NCI-H1694 (cell line): ENCODE measurements around the gene FGF3.

Experiments
- DNase-seq: peaks from one replicate; lab custom pipeline; 2025; lab: John Stamatoyannopoulos, UW

FGF3 gene

DNA sequence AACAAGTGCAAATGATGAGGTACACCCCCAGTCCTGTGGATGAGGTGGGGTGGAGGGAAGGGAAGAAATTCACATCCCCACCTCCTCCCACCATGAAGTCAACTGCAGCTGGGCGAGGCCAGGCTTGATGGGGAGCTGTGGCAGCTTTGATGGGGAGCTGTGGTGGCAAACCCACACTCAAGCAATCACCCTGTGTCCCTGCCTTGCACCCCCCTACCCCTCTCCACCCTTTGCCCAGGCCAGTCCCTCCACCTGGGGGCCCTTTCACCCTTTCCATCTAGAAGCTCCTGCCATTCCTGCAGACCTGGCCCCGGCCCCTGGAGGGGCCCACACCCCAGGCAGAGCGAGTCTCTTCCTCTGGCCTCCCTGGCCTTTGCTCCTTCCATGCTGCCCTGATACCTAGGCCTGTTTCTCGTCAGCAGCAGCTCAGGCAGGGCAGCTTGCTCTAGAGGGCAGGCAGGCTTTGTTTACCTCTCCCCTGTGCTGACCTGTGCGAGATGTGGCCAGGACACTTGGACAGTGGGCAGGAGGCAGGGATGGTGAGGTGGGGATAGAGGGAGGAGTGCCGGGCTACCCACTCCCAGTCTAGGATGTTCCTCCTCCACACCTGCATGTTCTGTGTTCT lies 4.5 kb upstream of the FGF3 start:
- no peak for DNase-seq

DNA sequence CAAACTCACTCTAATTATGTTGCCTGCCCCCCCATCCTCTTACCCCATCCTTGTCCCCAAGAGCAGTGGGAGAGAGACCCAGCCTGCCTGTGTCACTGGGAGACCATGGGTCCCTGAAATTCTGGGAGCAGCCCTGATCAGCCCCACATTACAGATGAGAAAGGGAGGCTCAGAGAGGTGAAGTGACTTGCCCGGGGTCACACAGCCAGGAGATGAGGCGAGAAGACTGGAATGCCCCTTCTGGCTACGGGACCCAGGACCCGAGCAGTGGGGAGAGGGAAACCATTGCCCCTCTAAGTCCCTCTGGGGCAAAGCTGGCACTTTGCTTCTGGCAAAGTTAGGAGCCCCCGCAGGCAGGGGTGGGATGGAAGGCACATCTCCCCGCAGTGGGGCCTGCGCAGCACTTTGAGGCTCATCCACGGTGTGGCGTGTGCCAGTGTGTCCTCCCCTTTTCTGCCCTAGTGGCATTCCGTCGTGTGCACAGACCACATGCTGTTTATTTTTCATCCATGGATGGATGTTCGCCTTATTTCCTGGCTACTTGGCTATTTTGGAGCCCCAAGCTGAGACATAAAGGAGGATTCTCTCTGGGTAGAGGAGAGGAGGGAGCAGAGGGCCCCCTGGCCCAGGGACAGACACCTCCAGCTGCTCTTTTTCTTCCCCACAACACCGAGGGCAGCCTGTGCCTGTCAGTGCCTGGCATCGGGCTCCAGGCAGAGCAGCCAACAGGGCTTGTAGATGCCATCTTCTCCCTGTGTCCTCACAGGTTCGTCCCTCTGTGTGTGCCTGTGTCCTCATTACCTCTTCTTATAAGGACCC lies 3.7 kb upstream of the FGF3 start:
- DNase-seq, result no peak

DNA sequence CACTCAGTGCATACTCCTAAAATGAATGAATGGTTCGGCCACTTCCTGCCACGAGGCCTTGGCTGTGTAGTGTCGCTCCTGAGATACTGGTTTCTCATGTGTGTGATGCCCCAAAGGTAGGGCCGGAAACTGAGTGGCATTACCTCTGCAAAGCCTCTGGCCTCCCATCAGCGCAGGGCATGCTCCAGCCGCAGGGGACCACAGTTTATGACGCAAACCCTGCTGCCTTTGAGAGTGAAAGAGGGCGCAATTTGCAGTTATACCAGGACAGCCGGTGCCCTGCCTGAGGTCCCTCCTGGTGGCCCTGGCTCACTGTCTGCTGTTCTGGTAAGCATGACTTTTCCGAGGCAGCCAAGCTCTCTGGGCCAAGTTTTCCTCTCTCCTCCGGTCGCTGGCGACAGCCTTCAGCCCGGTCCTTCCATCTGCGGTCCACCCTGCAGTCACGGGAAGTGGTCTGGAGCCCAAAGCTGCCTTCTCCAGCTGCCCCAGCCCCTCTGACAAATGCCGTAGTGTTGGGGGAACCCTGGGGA lies 2.4 kb upstream of the FGF3 start:
- no peak for DNase-seq

DNA sequence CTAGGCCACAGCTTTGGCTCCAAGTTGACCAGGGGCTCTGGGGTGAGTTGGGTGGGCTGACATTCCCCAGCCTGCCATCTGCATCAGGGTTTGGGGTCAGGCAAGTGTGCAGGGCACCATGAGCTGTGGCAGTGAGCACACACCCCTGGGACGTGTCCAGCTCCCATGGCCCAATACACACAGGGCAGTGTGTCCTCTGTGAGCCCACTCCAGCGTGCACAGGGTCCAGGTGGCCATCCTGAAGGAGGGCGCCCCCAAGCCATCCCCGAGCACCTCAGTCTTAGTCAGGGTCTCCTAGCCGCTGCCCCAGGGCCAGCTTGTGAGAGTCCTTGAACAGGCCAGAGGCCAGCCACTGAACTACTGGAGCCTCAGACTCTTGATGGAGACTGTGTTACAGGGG lies 1.2 kb upstream of the FGF3 start:
- DNase-seq, result no peak

DNA sequence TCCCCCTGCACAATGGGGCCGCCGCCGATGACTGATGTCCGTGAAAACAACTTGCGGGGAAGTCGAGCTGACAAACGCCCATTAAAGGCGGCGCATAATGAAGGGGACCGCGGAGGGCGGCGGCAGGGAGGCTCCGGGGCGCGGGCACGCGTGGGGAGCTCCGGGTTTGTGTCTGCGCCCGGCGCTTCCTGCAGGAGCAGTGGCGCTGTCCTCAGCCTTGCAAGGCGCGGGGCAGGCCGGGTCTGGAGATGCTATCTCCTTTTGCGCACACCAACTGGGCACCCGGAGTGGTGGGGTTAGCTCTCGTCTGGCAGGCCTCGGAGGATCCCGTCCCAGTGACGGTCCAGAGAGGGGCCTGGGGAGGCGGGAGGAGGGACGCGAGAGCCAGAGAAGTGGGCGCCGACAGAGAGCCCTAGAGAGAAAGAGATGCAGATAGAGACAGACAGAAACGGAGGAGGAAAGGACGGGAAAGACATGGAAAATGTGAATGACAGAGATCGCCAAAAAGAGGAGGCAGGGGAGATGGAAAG lies 390 bp upstream of the FGF3 start:
- DNase-seq, result no peak

DNA sequence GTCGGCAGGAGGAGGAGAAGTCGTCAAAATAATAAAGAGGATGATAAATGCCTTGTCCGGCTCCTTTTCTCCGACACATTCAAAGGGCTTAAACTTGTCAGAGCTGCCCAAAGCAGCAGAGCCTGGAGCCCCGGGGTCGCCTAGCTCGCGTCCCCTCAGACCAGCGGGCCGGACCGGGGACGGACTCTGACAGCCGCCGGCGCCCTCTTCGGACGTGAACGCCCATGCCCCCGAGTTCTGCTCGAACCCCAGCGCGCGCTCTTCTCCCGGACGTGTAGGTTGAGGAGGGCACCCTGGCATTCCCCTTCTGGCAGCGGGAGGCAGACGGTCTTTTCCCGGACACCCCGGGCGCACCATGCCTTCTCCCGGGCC lies 999 bp downstream of the FGF3 start:
- no peak for DNase-seq

DNA sequence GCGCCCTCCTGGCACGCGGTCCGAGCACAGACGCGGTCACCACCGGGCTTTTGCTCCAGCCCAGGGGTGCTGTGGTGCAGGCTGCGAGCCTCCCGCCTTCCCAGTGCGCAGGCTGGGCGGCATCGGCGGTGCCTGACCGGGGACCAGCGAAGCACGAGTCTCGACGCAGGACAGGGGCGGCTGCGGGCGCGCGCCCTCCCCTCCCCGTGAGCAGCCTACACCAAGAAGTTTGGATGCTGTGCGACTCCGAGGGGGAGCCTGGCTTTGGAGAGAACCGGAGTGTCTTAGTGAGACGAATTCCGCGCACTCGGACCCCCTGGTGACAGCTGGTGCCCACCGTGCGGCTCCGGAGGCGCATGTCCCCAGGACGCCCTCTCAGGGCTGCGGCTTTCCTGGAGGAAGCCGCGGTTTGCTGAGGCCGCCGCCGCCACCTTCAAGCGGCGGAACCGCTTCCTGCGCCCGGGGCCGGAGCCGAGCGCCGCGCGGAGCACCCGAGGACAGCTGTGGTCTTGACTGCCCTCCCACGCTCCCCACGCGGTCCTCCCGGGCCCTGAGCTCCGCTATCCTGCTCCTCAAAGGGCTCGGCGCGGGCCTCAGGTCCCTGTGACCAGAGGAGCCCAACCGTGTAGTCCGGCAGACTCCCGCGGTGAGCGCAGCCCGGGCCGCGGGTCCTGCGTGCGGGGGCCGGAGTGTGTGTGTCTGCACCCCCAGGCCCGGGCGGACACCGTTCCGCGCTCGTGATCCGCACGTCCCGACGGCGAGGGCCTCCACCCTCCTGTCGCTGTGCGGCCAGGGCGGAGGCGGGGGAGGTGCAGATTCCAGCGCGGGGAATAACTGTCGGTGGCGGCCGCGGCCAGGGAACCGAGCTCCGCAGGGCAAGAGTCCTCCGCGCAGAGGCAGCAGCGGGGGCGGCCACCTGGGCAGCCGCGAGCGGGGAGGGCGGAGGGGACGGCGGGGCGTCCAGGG lies 1.7 kb downstream of the FGF3 start:
- no peak for DNase-seq

DNA sequence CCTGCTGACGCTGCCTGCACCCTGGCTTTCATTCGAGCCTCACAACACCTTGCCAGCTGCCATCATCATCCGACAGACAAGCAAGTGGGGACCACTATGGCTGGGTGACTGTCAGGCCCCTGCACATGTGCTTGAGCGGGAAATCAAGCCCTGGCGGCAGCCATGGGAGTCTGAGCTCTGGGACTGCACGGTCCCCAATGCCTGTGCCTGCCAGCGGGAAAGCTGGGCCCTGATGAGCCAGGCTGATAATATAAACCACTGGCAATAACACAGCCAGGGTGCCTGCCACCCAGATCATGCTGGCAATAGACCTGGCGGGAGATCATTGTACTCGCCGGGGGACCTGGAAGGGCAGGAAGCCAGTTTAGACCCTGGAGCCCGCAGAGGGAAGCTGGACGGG lies 2.5 kb downstream of the FGF3 start:
- DNase-seq, result no peak

DNA sequence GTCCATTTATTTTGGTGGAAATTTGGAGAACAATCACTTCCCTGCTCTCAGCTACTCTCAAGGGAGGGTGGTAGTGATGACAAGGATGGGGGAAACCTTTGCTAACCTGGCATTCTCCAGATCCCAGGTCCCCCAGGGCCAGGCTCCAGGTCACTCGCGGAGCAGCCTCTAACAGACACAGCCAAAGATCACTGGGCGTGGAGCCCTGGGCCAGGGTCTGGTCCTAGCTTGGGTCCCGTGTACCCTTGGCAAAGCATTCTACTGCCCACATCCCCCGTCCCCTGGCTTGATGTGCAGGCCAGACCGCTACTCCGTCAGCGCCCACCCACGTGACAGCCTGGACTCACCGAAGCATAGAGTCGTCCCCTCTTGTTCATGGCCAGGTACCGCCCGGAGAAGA lies 3.2 kb downstream of the FGF3 start:
- no peak for DNase-seq

DNA sequence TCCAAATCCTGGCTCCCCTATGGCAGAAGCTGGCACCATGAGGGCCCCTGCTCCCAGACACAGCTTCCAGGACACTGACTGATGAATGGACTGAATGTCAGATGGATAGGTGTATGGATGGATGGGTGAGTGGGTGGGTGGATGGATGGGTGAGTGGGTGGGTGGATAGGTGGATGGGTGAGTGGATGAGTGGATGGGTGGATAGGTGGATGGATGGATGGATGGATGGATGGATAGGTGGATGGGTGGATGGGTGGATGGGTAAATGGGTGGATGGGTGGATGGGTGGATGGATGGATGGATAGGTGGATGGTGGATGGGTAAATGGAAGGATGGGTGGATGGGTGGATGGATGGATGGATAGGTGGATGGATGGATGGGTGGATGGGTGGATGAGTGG lies 4.3 kb downstream of the FGF3 start:
- no peak for DNase-seq

DNA sequence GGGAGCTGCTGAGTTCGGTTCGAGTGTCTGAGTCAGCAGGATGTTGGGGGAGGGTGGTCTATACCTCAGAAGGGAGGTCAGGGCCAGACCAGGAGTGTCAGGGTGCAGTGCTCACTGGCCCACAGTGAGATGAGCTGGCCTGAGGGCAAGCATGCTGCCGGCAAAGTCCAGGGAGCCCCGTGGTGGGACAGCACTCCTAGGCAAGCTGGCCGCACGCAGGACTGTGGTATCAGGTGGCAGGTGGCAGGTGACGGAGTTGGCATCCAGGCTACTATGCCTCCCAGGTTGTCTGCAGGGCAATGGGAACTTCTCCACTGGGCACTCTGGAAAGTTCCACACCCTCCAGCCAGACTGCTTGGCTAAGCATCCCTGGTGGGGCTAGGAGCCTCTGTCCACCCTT lies 4.8 kb downstream of the FGF3 start:
- DNase-seq, result no peak

DNA sequence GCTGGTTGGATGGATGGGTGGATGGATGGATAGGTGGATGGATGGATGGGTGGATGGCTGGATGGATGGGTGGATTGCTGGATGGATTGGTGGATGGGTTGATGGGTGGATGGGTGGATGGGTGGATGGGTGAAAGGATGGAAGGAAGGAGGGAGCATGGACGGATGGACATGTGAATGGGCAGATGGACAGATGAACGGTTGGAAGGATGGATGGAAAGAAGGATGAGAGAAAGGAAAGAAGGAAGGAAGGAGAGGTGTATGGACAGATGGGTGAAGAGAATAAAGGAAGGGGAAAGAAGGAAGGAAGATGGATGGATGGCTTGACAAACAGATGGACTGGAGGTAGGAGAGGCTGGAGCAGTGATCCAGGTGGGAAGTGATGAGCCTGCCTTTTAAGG lies 5.4 kb downstream of the FGF3 start:
- no peak for DNase-seq

DNA sequence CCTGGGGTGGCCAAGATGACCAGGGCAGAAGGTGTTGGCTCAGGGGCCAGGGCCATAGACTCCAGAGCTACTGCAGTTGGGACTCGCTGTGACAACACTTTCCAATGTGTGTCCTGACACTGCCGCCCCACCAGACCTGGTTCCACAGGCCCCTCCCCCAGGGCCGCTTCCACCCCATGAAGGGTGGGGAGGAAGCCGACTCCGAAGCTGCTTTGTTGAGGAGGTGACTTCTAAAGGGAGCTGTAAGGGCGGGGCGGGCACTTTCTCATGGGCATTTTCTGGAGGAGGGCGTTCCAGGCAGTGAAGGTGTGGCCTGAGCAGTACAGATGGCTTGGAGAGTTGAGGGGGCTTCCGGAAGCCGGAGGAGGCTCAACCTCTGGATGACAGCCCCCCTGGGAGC lies 6.3 kb downstream of the FGF3 start:
- DNase-seq, result no peak

DNA sequence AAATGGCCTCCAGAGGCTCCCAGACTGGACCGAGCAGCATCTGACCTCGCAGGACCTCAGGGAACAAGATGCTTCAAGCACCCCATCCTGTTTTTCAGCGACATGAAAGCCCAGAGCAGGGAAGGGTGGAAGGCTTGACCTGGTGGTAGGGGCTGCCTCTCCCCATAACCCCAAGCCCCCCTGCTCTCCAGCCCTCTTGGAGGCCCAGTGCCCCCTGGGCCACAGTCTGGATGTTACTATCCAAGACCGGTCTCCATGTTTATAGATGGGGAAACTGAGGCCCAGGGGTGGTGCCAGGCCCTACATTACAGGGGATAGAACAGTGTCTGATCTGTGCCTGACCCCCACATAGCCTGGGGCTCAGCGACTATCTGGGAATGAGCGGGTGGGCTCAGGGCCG lies 7.0 kb downstream of the FGF3 start:
- DNase-seq, result no peak

DNA sequence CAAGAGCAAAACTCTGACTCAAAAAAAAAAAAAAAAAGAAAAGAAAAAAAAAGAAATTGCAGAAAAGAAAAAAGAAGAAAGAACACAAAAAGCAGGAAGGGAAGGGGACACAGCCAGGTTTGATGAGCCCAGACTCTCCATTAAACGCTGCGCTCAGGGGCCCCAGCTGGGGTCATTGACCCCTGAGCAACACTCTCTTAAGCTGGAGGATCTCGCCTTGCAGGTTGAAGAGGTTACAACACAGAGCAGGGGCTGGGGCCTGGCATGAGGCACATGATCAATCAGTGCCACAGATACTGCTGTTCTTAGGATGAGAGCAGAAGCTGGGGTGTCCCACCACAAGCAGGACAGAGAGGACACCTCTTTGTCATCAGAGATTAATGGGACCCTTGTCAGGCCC lies 7.8 kb downstream of the FGF3 start:
- DNase-seq, result no peak

DNA sequence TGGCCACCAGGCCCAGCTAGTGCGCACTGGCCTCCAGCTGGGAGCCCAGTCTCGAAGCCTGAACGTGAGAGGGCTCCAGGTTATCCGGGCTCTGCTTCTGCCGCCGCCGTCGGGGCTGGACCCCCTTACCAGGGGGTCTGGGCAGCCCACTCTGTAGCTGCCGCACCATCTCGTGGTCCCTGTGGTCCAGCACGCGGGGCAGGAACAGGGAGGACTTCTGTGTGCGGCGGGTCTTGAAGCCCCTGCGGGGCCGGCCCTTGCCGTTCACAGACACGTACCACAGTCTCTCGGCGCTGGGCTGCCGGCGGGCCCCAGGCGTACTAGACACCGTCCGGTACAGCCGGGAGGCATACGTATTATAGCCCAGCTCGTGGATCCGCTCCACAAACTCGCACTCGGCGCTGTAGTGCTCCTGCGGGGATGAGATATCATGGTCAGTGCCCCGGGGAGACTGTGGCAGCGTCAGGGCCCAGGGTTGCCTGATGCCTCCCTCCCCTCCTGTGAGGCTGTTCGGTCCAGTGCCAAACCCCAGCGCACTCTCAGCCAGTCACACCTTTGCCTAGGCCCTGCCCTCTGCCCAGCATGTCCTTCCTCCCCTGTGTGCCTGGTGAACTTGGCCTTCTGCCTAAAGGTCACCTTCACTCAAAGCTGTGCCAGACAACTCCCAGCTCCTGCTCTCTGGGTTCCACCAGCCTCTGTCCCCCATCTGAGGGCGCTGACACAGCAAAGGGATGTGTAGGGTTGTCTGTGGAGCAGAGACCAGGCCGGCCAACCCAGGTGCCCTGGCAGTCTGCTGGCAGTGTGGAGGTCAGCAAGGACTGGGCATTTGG lies 8.7 kb downstream of the FGF3 start:
- no peak for DNase-seq

DNA sequence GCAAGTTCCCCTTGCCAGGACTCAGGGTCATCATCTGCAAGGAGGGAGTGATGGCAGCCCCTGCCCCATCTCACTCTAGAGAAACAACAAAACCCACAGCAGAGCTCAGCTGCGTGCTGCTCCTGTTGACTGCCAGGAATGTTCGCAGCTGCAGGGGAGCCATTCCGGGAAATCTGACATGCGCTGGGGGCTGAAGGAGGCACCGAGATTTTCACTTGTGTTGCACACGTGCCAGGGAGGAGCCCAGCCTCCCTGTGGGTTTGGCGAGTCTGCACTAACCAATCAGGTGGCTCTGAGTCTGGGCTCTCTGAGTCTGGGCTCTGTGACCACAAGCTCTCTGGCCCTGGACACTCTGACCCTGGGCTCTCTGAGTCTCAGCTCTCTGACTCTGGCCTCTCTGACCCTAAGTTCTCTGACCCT lies 10.5 kb downstream of the FGF3 start:
- DNase-seq, result no peak

DNA sequence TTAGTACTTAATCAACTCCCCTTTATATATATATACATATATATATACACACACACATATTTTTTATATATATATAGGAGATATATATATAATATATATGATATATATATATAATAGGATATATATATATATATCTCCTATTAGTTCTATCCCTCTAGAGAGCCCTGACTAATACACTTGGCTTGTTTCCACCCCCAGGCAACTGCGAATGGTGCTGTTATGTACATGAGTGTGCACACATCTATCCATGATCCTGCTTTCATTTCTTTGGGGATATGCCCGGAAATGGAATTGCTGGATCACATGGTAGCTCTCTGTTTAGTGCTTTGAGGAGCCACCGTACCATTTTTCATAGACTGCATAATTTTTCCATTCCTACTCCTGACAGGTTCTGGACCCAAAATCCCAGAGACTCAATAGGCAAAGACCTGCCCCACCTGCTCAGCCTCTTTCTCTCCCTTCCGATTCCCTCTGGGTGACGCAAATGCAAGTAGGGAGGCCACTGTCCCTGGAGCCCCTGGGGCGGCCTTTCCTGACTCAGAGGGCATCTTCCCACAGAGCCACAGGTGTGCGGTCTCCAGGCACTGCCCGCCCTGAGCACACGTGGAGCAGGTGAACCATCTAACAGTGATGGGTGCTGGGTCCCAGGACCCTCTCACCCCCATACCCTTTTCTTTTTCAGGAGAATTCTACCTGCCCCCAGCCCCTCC lies 12.0 kb downstream of the FGF3 start:
- DNase-seq, result no peak

DNA sequence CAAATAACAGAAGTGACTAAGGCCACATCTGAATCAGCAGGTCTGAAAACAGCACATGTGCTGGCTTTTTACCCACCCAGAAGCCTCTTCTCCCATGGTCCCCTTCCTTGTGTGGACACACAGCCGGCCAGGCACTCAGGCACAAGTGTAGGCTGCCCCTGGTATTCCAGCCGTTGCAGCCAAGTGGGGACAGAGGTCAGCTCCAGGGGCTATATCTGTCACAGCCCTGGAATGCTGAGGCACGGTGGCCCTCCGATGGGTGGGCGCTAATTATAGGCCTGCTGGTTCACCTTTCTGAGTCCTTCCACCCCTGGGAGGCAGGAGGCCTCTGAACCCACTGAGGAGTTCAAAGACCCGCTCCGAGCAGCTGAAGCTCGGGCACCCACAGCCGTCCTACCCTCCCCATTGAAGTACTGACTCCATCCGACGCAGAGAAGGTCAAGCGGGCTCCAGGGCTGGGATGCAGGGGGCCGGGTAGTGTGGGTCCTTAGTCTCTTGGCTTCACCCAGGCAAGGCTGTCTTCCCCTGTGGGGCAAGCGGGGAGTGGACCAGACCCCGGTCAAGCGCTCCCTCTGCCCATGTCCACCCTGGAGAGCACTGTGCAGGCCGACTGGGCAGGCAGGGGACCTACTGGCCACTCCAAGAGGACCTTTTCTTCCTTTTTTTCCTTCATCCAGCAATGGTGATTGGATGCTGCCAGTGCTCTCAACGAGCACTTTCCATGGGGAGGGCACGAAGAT lies 14.3 kb downstream of the FGF3 start:
- DNase-seq, result no peak

DNA sequence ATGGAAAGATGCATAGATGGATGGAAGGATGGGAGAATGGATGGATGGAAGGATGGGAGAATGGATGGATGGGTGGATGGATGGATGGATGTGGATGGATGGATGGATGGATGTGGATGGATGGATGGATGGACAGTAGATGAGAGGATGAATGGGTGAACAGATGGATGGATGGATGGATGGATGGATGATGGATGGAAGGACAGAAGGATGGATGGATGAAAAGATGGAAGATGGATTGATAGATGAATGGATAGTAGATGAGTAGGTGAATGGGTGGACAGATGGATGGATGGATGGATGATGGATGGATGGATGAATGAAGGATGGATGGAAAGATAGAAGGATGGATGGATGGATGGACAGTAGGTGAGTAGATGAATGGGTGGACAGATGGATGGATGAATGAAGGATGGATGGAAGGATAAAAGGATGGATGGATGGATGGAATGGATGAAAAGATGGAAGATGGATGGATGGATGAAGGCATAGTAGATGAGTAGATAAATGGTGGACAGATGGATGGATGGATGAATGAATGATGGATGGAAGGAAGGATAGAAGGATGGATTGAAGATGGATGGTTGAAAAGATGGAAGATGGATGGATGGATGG lies 15.5 kb downstream of the FGF3 start:
- no peak for DNase-seq
